GM23338 (cell line): ENCODE results near the gene MGAT4B. TPM values are rescaled to one million over a fixed set of nuclear protein-coding genes. Genes with fewer than 3 reads are reported as not detected.

Experiments
- ATAC-seq: fragments of 200-7000 bp; cut with Tn5 transposase; 3 replicates; pipeline ENCODE4 v1.9.1; 2020
- DNase-seq: peaks from one replicate; pipeline ENCODE4 v3.0.0-alpha.2; 2015; ENCODE audit warnings: low spot score
- H2AFZ ChIP-seq: fragments of 200-600 bp; sonication (generic); 2 replicates; pipeline ENCODE4 v1.8.0; 2016; ENCODE audit warnings: antibody characterized with exemption, mild to moderate bottlenecking, moderate library complexity
- H3F3A ChIP-seq: fragments of 200-600 bp; sonication (generic); replicated peaks from 2 replicates; pipeline ENCODE4 v1.8.0; 2017; ENCODE audit warnings: antibody characterized with exemption, mixed run types, low read depth
- H3K27ac ChIP-seq: fragments of 200-600 bp; sonication (generic); 2 replicates; pipeline ENCODE4 v1.6.1; 2016; ENCODE audit warnings: low read depth
- H3K27me3 ChIP-seq: fragments of 200-600 bp; sonication (generic); 2 replicates; pipeline ENCODE4 v1.8.0; 2016; ENCODE audit warnings: mild to moderate bottlenecking, mixed run types, moderate library complexity; ENCODE audit not compliant: insufficient read depth
- H3K36me3 ChIP-seq: fragments of 200-600 bp; sonication (generic); 2 replicates; pipeline ENCODE4 v1.8.0; 2016; ENCODE audit warnings: mild to moderate bottlenecking; ENCODE audit not compliant: insufficient read depth
- H3K4me1 ChIP-seq: fragments of 200-600 bp; sonication (generic); 2 replicates; pipeline ENCODE4 v1.8.0; 2016; ENCODE audit warnings: mild to moderate bottlenecking, moderate library complexity; ENCODE audit not compliant: insufficient read depth
- H3K4me2 ChIP-seq: fragments of 200-600 bp; sonication (generic); 2 replicates; pipeline ENCODE4 v1.7.1; 2017; ENCODE audit warnings: mixed run types
- H3K4me3 ChIP-seq: fragments of 200-600 bp; sonication (generic); 2 replicates; pipeline ENCODE4 v1.6.1; 2016; ENCODE audit warnings: mixed run types
- H3K79me2 ChIP-seq: fragments of 200-600 bp; sonication (generic); replicated peaks from 2 replicates; pipeline ENCODE4 v1.8.0; 2017; ENCODE audit warnings: mild to moderate bottlenecking; ENCODE audit not compliant: insufficient read depth
- H3K9me2 ChIP-seq: fragments of 200-600 bp; sonication (generic); 2 replicates; pipeline ENCODE4 v1.8.0; 2017; ENCODE audit not compliant: insufficient read depth
- H4K20me1 ChIP-seq: fragments of 200-600 bp; sonication (generic); replicated peaks from 2 replicates; pipeline ENCODE4 v1.8.0; 2017; ENCODE audit warnings: mild to moderate bottlenecking; ENCODE audit not compliant: insufficient read depth
- H3K27ac Mint-ChIP-seq: 2 replicates; pipeline ENCODE4 v1.8.0; 2020; ENCODE audit warnings: inconsistent platforms, mild to moderate bottlenecking, moderate library complexity, mixed read lengths
- H3K27me3 Mint-ChIP-seq: 3 replicates; pipeline ENCODE4 v1.8.0; 2022; ENCODE audit warnings: low read depth, mild to moderate bottlenecking, moderate library complexity, mixed read lengths, inconsistent platforms; ENCODE audit not compliant: insufficient read depth, poor library complexity
- H3K36me3 Mint-ChIP-seq: 3 replicates; pipeline ENCODE4 v1.8.0; 2021; ENCODE audit warnings: low read depth, mild to moderate bottlenecking, inconsistent platforms, moderate library complexity, mixed read lengths
- H3K4me1 Mint-ChIP-seq: 3 replicates; pipeline ENCODE4 v1.8.0; 2020; ENCODE audit warnings: mild to moderate bottlenecking, inconsistent platforms, mixed read lengths
- H3K4me3 Mint-ChIP-seq: 3 replicates; pipeline ENCODE4 v1.8.0; 2021; ENCODE audit warnings: moderate library complexity, mild to moderate bottlenecking, inconsistent platforms, mixed read lengths
- H3K9me3 Mint-ChIP-seq: 3 replicates; pipeline ENCODE4 v1.8.0; 2020; ENCODE audit warnings: moderate library complexity, mild to moderate bottlenecking, inconsistent platforms, mixed read lengths
- CREB1 ChIP-seq: fragments of 250-450 bp; sonication (Bioruptor Pico); IDR thresholded peaks from 2 replicates; pipeline ENCODE4 v1.5.0; 2020; ENCODE audit warnings: low read depth, mild to moderate bottlenecking, moderate library complexity
- ETS1 ChIP-seq: IDR thresholded peaks from 2 replicates; pipeline ENCODE4 v1.6.1; 2016; ENCODE audit warnings: antibody characterized with exemption
- EZH2 ChIP-seq: fragments of 200-600 bp; sonication (generic); IDR thresholded peaks from one replicate; pipeline ENCODE4 v1.8.0; 2017; ENCODE audit warnings: antibody characterized with exemption, mild to moderate bottlenecking, low read depth; ENCODE audit not compliant: unreplicated experiment
- EZH2phosphoT487 ChIP-seq: fragments of 200-600 bp; sonication (generic); IDR thresholded peaks from one replicate; pipeline ENCODE4 v1.8.1; 2018; ENCODE audit warnings: antibody characterized with exemption; ENCODE audit not compliant: unreplicated experiment
- JUNB ChIP-seq: IDR thresholded peaks from one replicate; pipeline ENCODE4 v1.6.1; 2016; ENCODE audit warnings: antibody characterized with exemption; ENCODE audit not compliant: unreplicated experiment
- NANOG ChIP-seq: IDR thresholded peaks from 2 replicates; pipeline ENCODE4 v1.6.1; 2016; ENCODE audit warnings: antibody characterized with exemption, borderline replicate concordance
- POLR2AphosphoS5 ChIP-seq: IDR thresholded peaks from 2 replicates; pipeline ENCODE4 v1.6.1; 2016; ENCODE audit warnings: antibody characterized with exemption, low read depth
- REST ChIP-seq: IDR thresholded peaks from one replicate; pipeline ENCODE4 v1.6.1; 2018; ENCODE audit warnings: antibody characterized with exemption; ENCODE audit not compliant: unreplicated experiment
- STAT1 ChIP-seq: IDR thresholded peaks from one replicate; pipeline ENCODE4 v1.6.1; 2016; ENCODE audit warnings: antibody characterized with exemption; ENCODE audit not compliant: unreplicated experiment
- ZNF114 ChIP-seq: fragments of 250-450 bp; sonication (Bioruptor Pico); IDR thresholded peaks from 2 replicates; pipeline ENCODE4 v1.5.0; 2020; ENCODE audit warnings: mild to moderate bottlenecking, moderate library complexity
- ZNF331 ChIP-seq: fragments of 250-450 bp; sonication (Bioruptor Pico); IDR thresholded peaks from 2 replicates; pipeline ENCODE4 v1.5.0; 2020; ENCODE audit warnings: low read depth, mild to moderate bottlenecking, moderate library complexity
- ZNF462 ChIP-seq: fragments of 250-450 bp; sonication (Bioruptor Pico); IDR thresholded peaks from 2 replicates; pipeline ENCODE4 v1.5.0; 2020; ENCODE audit warnings: mild to moderate bottlenecking, moderate library complexity
- polyA plus RNA-seq: library from polyadenylated mRNA; unstranded; fragments of >200 nt; fragmentation: Nextera tagmentation; extraction: Ambion mirVana; gene quantifications from 2 replicates; pipeline ENCODE4 v1.2.1, GENCODE V29; 2016
- total RNA-seq: library from RNA; depleted of rRNA; stranded (reverse); fragments of >200 nt; shearing (Covaris generic); gene quantifications from 2 replicates; pipeline ENCODE4 v1.2.3, GENCODE V29; 2014
- TF ChIP-seq, protein P1 (sequence below), 2 experiments: fragments of 200-600 bp in 1 of 2; sonication (generic) in 1 of 2; conservative IDR thresholded peaks; 2 replicates each; pipeline versions ENCODE4 v1.5.1 to v1.6.1; 2016 to 2017; ENCODE audit warnings: antibody characterized with exemption in 2 of 2, low read depth in 2 of 2, mild to moderate bottlenecking in 2 of 2, moderate library complexity in 1 of 2

Gene MGAT4B
- total and polyA plus RNA-seq, 2 experiments from 2014 or later = 32.3 to 101 TPM

DNA sequence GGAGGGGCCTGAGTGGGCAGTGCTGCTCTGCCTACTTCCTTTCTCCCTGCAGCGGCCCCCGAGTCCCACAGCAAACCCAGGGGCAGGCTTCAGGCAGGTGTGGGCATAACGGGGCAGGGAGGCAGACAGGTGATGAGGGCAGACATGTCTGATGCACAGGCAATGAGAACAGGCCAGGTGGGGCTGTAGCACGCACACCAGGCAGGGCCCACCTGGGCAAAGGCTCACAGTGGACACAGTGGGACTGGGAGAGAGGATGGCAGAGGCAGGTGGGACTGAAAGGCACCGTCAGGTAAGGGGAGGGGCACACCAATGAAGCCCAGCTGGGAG, 7.1 kb downstream of the MGAT4B start:
- H3K79me2 ChIP-seq = peaks cover 10% of the 10 kb centered on the region
- no peak overlapping the region for H2AFZ ChIP-seq
- peaks cover 15% of the 10 kb centered on the region for H3K4me1 ChIP-seq
- H3K27me3 ChIP-seq = no peaks in the 10 kb centered on the region
- no peaks in the 10 kb centered on the region for H3K9me3 Mint-ChIP-seq
- H3K4me3 ChIP-seq = no peak overlapping the region
- no peak for ATAC-seq
- peaks cover 20% of the 10 kb centered on the region for H3K27me3 Mint-ChIP-seq
- no peaks in the 10 kb centered on the region for H3K9me2 ChIP-seq
- H3K4me1 Mint-ChIP-seq = peaks cover 27% of the 10 kb centered on the region
- peaks cover 16% of the 10 kb centered on the region for H4K20me1 ChIP-seq
- peaks cover 10% of the 10 kb centered on the region for H3F3A ChIP-seq
- no peak for DNase-seq
- no peak overlapping the region; the same call in 1 of the 2 replicates for H3K27ac Mint-ChIP-seq
- TF ChIP-seq ZNF331 (CRISPR knock-in tag) (no peak), STAT1 (no peak), EZH2phosphoT487 (no peak), REST (no peak), ZNF462 (CRISPR knock-in tag) (no peak), CREB1 (no peak), EZH2 (no peak), ZNF114 (no peak), POLR2AphosphoS5 (no peak), ETS1 (no peak), NANOG (no peak), JUNB (no peak)
- TF ChIP-seq, protein P1, sequence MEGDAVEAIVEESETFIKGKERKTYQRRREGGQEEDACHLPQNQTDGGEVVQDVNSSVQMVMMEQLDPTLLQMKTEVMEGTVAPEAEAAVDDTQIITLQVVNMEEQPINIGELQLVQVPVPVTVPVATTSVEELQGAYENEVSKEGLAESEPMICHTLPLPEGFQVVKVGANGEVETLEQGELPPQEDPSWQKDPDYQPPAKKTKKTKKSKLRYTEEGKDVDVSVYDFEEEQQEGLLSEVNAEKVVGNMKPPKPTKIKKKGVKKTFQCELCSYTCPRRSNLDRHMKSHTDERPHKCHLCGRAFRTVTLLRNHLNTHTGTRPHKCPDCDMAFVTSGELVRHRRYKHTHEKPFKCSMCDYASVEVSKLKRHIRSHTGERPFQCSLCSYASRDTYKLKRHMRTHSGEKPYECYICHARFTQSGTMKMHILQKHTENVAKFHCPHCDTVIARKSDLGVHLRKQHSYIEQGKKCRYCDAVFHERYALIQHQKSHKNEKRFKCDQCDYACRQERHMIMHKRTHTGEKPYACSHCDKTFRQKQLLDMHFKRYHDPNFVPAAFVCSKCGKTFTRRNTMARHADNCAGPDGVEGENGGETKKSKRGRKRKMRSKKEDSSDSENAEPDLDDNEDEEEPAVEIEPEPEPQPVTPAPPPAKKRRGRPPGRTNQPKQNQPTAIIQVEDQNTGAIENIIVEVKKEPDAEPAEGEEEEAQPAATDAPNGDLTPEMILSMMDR (conservative IDR thresholded peaks at IDR 0.05; ENCODE audit: low read depth in 2 of 2) = no peak
- H3K36me3 ChIP-seq = no peaks in the 10 kb centered on the region; the same call in 1 of the 2 replicates
- no peak overlapping the region for H3K4me3 Mint-ChIP-seq
- no peak overlapping the region for H3K4me2 ChIP-seq
- H3K27ac ChIP-seq = no peak overlapping the region
- H3K36me3 Mint-ChIP-seq = peaks cover 34% of the 10 kb centered on the region
